Activated T-cell treated with anti-CD3 and anti-CD28 coated beads, Interleukin-2, amount 50 U/mL, for 4 hours (primary cell): ENCODE data around the gene PRR4. TPM values are rescaled to one million over a fixed set of nuclear protein-coding genes. Genes with fewer than 3 reads are reported as not detected.

Experiments used
- ATAC-seq, 2 donors: fragments of 200-7000 bp; cut with Tn5 transposase; one replicate each; pipeline ENCODE4 v1.10.0; 2021
- DNase-seq: peaks from one replicate; pipeline ENCODE4 v3.0.0-alpha.2; 2020
- H3K27me3 Mint-ChIP-seq: one replicate; pipeline ENCODE4 v1.8.0; 2021; ENCODE audit warnings: low read depth, mixed read lengths
- H3K36me3 Mint-ChIP-seq: one replicate; pipeline ENCODE4 v1.8.0; 2022; ENCODE audit warnings: mixed read lengths; ENCODE audit not compliant: insufficient read depth
- H3K4me1 Mint-ChIP-seq: one replicate; pipeline ENCODE4 v1.8.0; 2021; ENCODE audit warnings: low read depth, mixed read lengths
- H3K4me3 Mint-ChIP-seq: one replicate; pipeline ENCODE4 v1.8.0; 2021; ENCODE audit warnings: mild to moderate bottlenecking, moderate library complexity, mixed read lengths
- H3K9me3 Mint-ChIP-seq: one replicate; pipeline ENCODE4 v1.8.0; 2021; ENCODE audit warnings: mixed read lengths
- total RNA-seq, 3 donors: library from RNA; stranded (reverse); gene quantifications; one replicate each; pipeline ENCODE4 v1.2.1, GENCODE V29; 2021

PRR4 gene
- total RNA-seq, 3 donors from 2014 or later, result 0.32 to 1.3 (median 0.91) TPM

- Mint-ChIP-seq H3K4me1 (no peaks in the 10 kb centered on the region), H3K27me3 (no peaks in the 10 kb centered on the region), H3K36me3 (peaks cover 10% of the 10 kb centered on the region), H3K9me3 (peaks cover 3% of the 10 kb centered on the region), H3K4me3 (no peak overlapping the region)
- no peak for ATAC-seq
- DNase-seq, result no peak
These were observed 10.8 kb downstream of the PRR4 start for GRCh38 chr12:10838461-10838860.

- ATAC-seq (no peak), DNase-seq (no peak)
- no peaks in the 10 kb centered on the region for H3K27me3 Mint-ChIP-seq
- no peaks in the 10 kb centered on the region for H3K9me3 Mint-ChIP-seq
- H3K4me1 Mint-ChIP-seq, result no peaks in the 10 kb centered on the region
- no peaks in the 10 kb centered on the region for H3K36me3 Mint-ChIP-seq
- H3K4me3 Mint-ChIP-seq, result no peak overlapping the region
These were observed 19.3 kb downstream of the PRR4 start for GRCh38 chr12:10829994-10830393.

- Mint-ChIP-seq H3K9me3 (no peaks in the 10 kb centered on the region), H3K27me3 (no peaks in the 10 kb centered on the region), H3K4me1 (no peaks in the 10 kb centered on the region), H3K4me3 (no peak within 1 kb of the TSS), H3K36me3 (no peaks in the 10 kb centered on the region)
- DNase-seq (no peak), ATAC-seq (no peak)
These were observed 23.0 kb downstream of the PRR4 start, which contains the start of gene TAS2R10 for GRCh38 chr12:10826258-10826657. Gene TAS2R10, minus strand, starts transcription at chr12:10826358. Its CDS starts 89 bp downstream, at chr12:10826269.

GRCh38 chr12:10824957-10825356 lies 24.3 kb downstream of the PRR4 start:
- Mint-ChIP-seq H3K4me3 (no peak overlapping the region), H3K9me3 (no peaks in the 10 kb centered on the region), H3K27me3 (no peaks in the 10 kb centered on the region), H3K36me3 (no peaks in the 10 kb centered on the region), H3K4me1 (no peaks in the 10 kb centered on the region)
- ATAC-seq (no peak), DNase-seq (no peak)

- no peaks in the 10 kb centered on the region for H3K9me3 Mint-ChIP-seq
- H3K4me1 Mint-ChIP-seq, result no peaks in the 10 kb centered on the region
- ATAC-seq, result no peak
- H3K4me3 Mint-ChIP-seq, result no peak overlapping the region
- H3K27me3 Mint-ChIP-seq, result peaks cover 14% of the 10 kb centered on the region
- no peak for DNase-seq
- no peaks in the 10 kb centered on the region for H3K36me3 Mint-ChIP-seq
These were observed 37.3 kb downstream of the PRR4 start for GRCh38 chr12:10811883-10812536.

- no peak for ATAC-seq
- Mint-ChIP-seq H3K36me3 (no peaks in the 10 kb centered on the region), H3K4me1 (no peaks in the 10 kb centered on the region), H3K9me3 (no peaks in the 10 kb centered on the region), H3K27me3 (peaks cover 10% of the 10 kb centered on the region), H3K4me3 (no peak within 1 kb of the TSS)
- DNase-seq, result no peak
These were observed 39.2 kb downstream of the PRR4 start, which contains the start of gene TAS2R9 for GRCh38 chr12:10810068-10810467. Gene TAS2R9, minus strand, starts transcription at chr12:10810168. Its CDS starts 93 bp downstream, at chr12:10810075.

GRCh38 chr12:10807186-10807585 lies 42.1 kb downstream of the PRR4 start, which contains the start of gene TAS2R8:
Gene TAS2R8, minus strand, starts transcription at chr12:10807286. Its CDS starts 306 bp downstream, at chr12:10806980.
- peaks cover 14% of the 10 kb centered on the region for H3K27me3 Mint-ChIP-seq

GRCh38 chr12:10802587-10802986 lies 46.7 kb downstream of the PRR4 start, which contains the start of gene TAS2R7:
Gene TAS2R7, minus strand, starts transcription at chr12:10802627. Its CDS starts 57 bp downstream, at chr12:10802570.
- no peaks in the 10 kb centered on the region for H3K4me1 Mint-ChIP-seq
- H3K36me3 Mint-ChIP-seq, result no peaks in the 10 kb centered on the region
- H3K27me3 Mint-ChIP-seq, result peaks cover 24% of the 10 kb centered on the region
- DNase-seq, result no peak
- H3K9me3 Mint-ChIP-seq, result no peaks in the 10 kb centered on the region
- H3K4me3 Mint-ChIP-seq, result no peak within 1 kb of the TSS
- no peak for ATAC-seq

More at GRCh38 chr12:10807186-10807585, 42.1 kb downstream of the PRR4 start, which contains the start of gene TAS2R8:
- Mint-ChIP-seq H3K4me1 (no peaks in the 10 kb centered on the region), H3K9me3 (no peaks in the 10 kb centered on the region), H3K36me3 (no peaks in the 10 kb centered on the region), H3K4me3 (no peak within 1 kb of the TSS)
- no peak for DNase-seq
- no peak for ATAC-seq

- Mint-ChIP-seq H3K9me3 (no peaks in the 10 kb centered on the region), H3K4me1 (no peaks in the 10 kb centered on the region), H3K36me3 (no peaks in the 10 kb centered on the region), H3K27me3 (peaks cover 30% of the 10 kb centered on the region), H3K4me3 (no peak overlapping the region)
- no peak for DNase-seq
- no peak for ATAC-seq
These were observed 47.5 kb downstream of the PRR4 start for GRCh38 chr12:10801741-10802140.

Other genes starting within 250 kb of the PRR4 start
- 100 to 1,000 TPM in 1 of 3 donors, 10 to 100 TPM in 2; 78.1 to 104 (median 98.0) TPM for gene MAGOHB, start 235.9 kb downstream of the PRR4 start, total RNA-seq
- gene STYK1, start 175.4 kb downstream of the PRR4 start, total RNA-seq, result under 1 TPM; 0.25 to 0.33 (median 0.32) TPM
- gene YBX3, start 126.2 kb downstream of the PRR4 start, total RNA-seq, result 100 to 1,000 TPM; 135 to 253 (median 179) TPM
- gene TAS2R7, start 46.8 kb downstream of the PRR4 start, total RNA-seq, result not detected
- gene TAS2R8, start 42.2 kb downstream of the PRR4 start, total RNA-seq, result not detected
- not detected for gene TAS2R9, start 39.3 kb downstream of the PRR4 start, total RNA-seq
- gene TAS2R10, start 23.1 kb downstream of the PRR4 start, total RNA-seq, result under 1 TPM in 2 of 3 donors, not detected in 1; 0.18 to 0.19 TPM
- gene PRH1, start 34.8 kb upstream of the PRR4 start, total RNA-seq, result 10 to 100 TPM in 2 of 3 donors, 1 to 10 TPM in 1; 8.6 to 12.5 (median 10.4) TPM
- gene TAS2R13, start 60.1 kb upstream of the PRR4 start, total RNA-seq, result under 1 TPM; 0.19 to 0.26 (median 0.23) TPM
- gene PRH2, start 79.8 kb upstream of the PRR4 start, total RNA-seq, result under 1 TPM in 1 of 3 donors, not detected in 2; 0.34 TPM
- 1 to 10 TPM in 2 of 3 donors, under 1 TPM in 1; 0.89 to 1.3 (median 1.0) TPM for gene TAS2R14, start 89.8 kb upstream of the PRR4 start, total RNA-seq
- under 1 TPM in 1 of 3 donors, not detected in 2; 0.35 TPM for gene TAS2R50, start 137.4 kb upstream of the PRR4 start, total RNA-seq
- gene TAS2R20, start 148.8 kb upstream of the PRR4 start, total RNA-seq, result under 1 TPM; 0.53 to 0.63 (median 0.61) TPM
- gene TAS2R19, start 173.1 kb upstream of the PRR4 start, total RNA-seq, result 1 to 10 TPM in 1 of 3 donors, under 1 TPM in 2; 0.87 to 1.1 (median 0.95) TPM
- 1 to 10 TPM in 1 of 3 donors, under 1 TPM in 2; 0.86 to 1.0 (median 0.98) TPM for gene TAS2R31, start 181.9 kb upstream of the PRR4 start, total RNA-seq
- under 1 TPM; 0.58 to 0.82 (median 0.66) TPM for gene TAS2R46, start 212.8 kb upstream of the PRR4 start, total RNA-seq
- under 1 TPM; 0.63 to 0.79 (median 0.78) TPM for gene TAS2R43, start 242.8 kb upstream of the PRR4 start, total RNA-seq